Mucosa of stomach (tissue), 1 donor: ENCODE results near the gene SLIT3.
"Not testable (repeated sequence)": the region's sequence is repeated elsewhere in the genome, so short reads cannot be mapped to it uniquely, and the experiment has no call there.

Experiments used
- H3K27me3 ChIP-seq: one replicate; pipeline ENCODE4 v1.7.0; 2013; ENCODE audit warnings: mild to moderate bottlenecking, low read length; ENCODE audit not compliant: control insufficient read depth, insufficient read depth
- H3K36me3 ChIP-seq: one replicate; pipeline ENCODE4 v1.7.0; 2013; ENCODE audit warnings: low read length; ENCODE audit not compliant: control insufficient read depth, insufficient read depth
- H3K4me1 ChIP-seq: one replicate; pipeline ENCODE4 v1.7.0; 2013; ENCODE audit warnings: mild to moderate bottlenecking, low read length; ENCODE audit not compliant: control insufficient read depth, insufficient read depth
- H3K4me3 ChIP-seq: one replicate; pipeline ENCODE4 v1.7.0; 2013; ENCODE audit warnings: low read length
- H3K9ac ChIP-seq: one replicate; pipeline ENCODE4 v1.7.0; 2013; ENCODE audit warnings: mild to moderate bottlenecking, low read length, moderate library complexity
- H3K9me3 ChIP-seq: one replicate; pipeline ENCODE4 v1.7.0; 2013; ENCODE audit warnings: mild to moderate bottlenecking, low read length, moderate library complexity; ENCODE audit not compliant: control insufficient read depth
- donor health status: Pancreatic carcinoma.

SLIT3 gene

DNA sequence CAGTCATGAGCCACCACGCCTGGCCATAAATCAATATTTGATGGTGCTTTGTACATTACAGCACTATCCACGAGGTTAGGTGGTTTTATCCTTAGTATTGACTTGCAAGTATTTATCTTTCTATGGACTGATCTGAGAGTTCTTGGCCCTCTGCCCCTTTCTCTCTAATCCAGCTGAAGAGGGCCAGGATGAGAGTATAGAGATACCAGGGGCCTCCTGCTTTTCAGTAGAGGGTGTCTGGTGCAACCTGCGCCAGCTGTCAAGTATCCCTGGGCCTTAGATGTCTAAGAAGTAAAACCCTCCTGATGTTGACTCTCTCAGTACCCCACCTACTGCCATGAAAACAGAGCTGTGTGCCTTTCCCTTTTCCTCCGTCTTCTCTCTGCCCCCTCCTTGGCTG lies 153.4 kb downstream of the SLIT3 start:
- Histone ChIP-seq H3K9me3 (no peaks in the 10 kb centered on the region), H3K9ac (no peak overlapping the region), H3K4me1 (peaks cover 18% of the 10 kb centered on the region), H3K27me3 (no peaks in the 10 kb centered on the region), H3K4me3 (no peak overlapping the region), H3K36me3 (no peaks in the 10 kb centered on the region)

- Histone ChIP-seq H3K4me1 (peaks cover 9% of the 10 kb centered on the region), H3K9ac (no peak overlapping the region), H3K4me3 (no peak overlapping the region), H3K36me3 (no peaks in the 10 kb centered on the region), H3K9me3 (no peaks in the 10 kb centered on the region), H3K27me3 (no peaks in the 10 kb centered on the region)
Measured at GRCh38 chr5:169146158-169146557, 154.8 kb downstream of the SLIT3 start.

DNA sequence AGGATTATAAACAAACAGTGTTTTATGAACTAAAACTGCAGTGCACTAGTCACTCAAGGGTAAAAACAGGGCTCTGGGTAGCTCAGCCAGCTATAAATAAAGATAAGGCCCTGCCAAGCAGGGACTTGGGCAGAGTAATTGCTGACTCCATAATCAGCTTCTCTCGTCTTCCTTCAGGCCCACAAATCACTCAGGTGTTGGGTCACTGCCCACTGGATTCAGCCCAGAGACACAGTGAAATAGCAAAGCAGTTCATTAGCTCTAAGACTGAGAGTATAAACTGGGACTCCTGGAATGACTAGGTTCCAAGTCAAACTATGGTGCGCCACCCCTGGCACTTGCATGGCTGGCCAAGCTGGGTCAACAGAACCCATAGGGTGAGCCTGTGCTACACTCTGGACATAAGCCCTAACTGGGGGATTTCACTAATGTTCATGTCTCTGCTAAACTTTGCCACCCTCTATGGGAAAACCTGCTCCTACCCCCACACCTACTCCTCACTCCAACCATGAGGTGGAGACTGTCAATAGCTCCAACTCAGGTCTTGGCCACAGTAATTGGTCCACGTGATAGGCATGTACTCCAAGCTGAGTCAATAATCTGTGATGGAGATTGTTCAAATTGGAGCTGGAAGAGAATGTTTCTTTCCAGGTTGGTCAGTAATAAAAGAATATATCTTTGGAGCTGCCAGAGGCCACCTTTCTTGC lies 158.5 kb downstream of the SLIT3 start:
- Histone ChIP-seq H3K9ac (no peak overlapping the region), H3K4me3 (no peak overlapping the region), H3K4me1 (peaks cover 25% of the 10 kb centered on the region), H3K9me3 (no peaks in the 10 kb centered on the region), H3K36me3 (no peaks in the 10 kb centered on the region), H3K27me3 (no peaks in the 10 kb centered on the region)

- H3K27me3 ChIP-seq, H3K9ac ChIP-seq, H3K9me3 ChIP-seq, H3K4me3 ChIP-seq, H3K36me3 ChIP-seq: not testable (repeated sequence)
- H3K4me1 ChIP-seq: peaks cover 23% of the 10 kb centered on the region
Measured at GRCh38 chr5:169140215-169140614, 160.7 kb downstream of the SLIT3 start.

DNA sequence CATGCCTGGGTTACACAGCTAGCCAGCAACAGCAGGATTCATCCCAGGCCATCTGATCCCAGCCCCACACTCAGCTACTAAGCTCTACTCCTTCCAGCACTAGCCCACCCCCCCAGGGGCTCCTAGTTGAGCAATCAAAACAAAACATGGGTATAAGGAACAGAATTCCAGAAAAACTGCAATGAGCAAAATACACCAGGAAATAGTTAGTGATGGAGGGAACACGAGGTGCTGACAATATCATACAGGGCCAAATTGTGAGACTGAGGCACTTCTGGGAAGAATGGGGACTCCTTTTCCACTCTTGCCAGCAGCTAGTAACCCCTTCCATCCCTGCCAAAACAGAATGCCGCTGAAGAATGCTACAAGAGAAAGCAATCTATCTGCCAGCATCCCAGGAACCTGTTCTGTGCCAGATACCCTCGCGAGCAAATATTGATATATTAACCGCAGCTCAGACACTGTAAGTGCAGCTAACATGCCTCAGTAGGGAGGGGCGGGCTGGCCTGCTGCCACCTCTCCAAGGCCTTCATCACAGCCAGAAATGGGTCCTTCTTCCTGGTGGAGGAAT lies 161.4 kb downstream of the SLIT3 start:
- no peaks in the 10 kb centered on the region for H3K27me3 ChIP-seq
- H3K36me3 ChIP-seq: no peaks in the 10 kb centered on the region
- no peaks in the 10 kb centered on the region for H3K9me3 ChIP-seq
- peaks cover 23% of the 10 kb centered on the region for H3K4me1 ChIP-seq
- H3K4me3 ChIP-seq: no peak overlapping the region
- H3K9ac ChIP-seq: no peak overlapping the region

GRCh38 chr5:169133531-169133930 lies 167.4 kb downstream of the SLIT3 start:
- H3K4me1 ChIP-seq: no peaks in the 10 kb centered on the region

GRCh38 chr5:169132302-169132660 lies 168.7 kb downstream of the SLIT3 start:
- Histone ChIP-seq H3K9ac (no peak overlapping the region), H3K9me3 (no peaks in the 10 kb centered on the region), H3K36me3 (no peaks in the 10 kb centered on the region), H3K4me3 (no peak overlapping the region), H3K4me1 (no peaks in the 10 kb centered on the region), H3K27me3 (no peaks in the 10 kb centered on the region)

More at GRCh38 chr5:169133531-169133930, 167.4 kb downstream of the SLIT3 start:
- Histone ChIP-seq H3K4me3 (no peak overlapping the region), H3K27me3 (no peaks in the 10 kb centered on the region), H3K9me3 (no peaks in the 10 kb centered on the region), H3K9ac (no peak overlapping the region), H3K36me3 (no peaks in the 10 kb centered on the region)

- H3K27me3 ChIP-seq: no peaks in the 10 kb centered on the region
Measured at GRCh38 chr5:169131616-169132301, 169.2 kb downstream of the SLIT3 start.

DNA sequence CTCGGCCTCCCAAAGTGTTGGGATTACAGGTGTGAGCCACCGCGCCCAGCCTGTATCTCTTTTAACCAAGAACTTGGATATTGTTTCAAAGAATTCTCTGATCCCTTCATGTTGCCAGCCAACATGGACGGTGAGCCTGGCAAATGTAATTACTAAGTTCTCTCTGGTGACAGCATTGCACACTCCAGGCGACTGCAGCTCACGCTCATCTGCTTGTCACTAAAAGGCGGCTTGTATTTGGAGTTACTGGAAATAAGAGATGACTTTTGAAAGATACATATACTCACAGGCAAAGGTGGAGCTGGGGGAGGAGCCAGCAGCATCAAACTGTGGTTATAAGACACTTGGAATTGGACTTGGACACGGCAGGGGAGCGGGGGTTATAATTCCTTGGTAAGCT lies 172.3 kb downstream of the SLIT3 start:
- no peaks in the 10 kb centered on the region for H3K4me1 ChIP-seq
- no peaks in the 10 kb centered on the region for H3K27me3 ChIP-seq
- no peak overlapping the region for H3K9ac ChIP-seq
- no peak overlapping the region for H3K4me3 ChIP-seq
- H3K36me3 ChIP-seq: no peaks in the 10 kb centered on the region
- no peaks in the 10 kb centered on the region for H3K9me3 ChIP-seq

More at GRCh38 chr5:169131616-169132301, 169.2 kb downstream of the SLIT3 start:
- no peaks in the 10 kb centered on the region for H3K9me3 ChIP-seq
- H3K36me3 ChIP-seq: no peaks in the 10 kb centered on the region
- no peak overlapping the region for H3K9ac ChIP-seq
- no peak overlapping the region for H3K4me3 ChIP-seq
- no peaks in the 10 kb centered on the region for H3K4me1 ChIP-seq

DNA sequence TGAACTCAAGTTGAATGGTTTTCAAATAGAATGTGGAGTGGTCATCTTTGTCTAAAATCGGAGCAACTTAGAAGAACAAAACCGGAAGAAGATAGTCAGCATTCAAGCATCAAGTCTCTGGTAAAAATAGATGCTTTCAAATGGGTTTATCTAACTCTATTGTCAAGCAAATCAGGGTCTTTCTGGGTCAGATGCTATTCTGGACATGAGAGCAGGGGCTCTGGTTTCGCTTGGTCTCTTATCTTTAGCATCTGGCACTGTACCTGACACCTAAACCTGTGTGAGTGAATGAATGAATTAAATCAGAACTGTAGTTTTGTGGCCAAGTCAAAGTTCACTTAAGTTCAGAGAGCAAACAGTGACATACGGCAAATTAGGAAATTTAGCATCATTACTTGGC lies 173.5 kb downstream of the SLIT3 start:
- Histone ChIP-seq H3K4me3 (no peak overlapping the region), H3K4me1 (no peaks in the 10 kb centered on the region), H3K9ac (no peak overlapping the region), H3K36me3 (no peaks in the 10 kb centered on the region), H3K27me3 (no peaks in the 10 kb centered on the region), H3K9me3 (no peaks in the 10 kb centered on the region)

DNA sequence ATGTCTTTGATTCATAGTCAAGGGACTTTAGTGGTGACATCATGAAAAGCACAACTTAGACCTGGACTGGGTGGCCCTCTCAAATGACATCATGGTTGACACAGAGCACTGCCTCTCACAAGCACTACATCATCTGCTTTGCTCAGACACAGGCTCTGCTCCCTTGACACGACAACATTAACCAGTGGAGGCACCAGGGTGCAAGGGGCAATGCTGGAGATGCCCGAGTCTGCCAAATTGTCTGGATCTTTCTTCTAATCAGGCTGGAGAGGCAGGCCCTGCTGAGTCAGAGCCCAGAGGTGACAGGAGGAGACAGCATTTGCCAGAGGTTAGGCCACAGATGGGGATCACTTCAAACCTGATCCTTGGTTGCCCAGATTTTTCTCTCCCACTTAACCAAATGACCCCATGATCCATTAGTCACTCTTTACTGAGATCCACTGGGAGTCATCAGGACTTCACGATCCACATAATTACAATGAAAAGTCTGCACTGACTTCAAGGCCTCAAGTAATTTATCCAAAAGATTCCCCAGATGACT lies 174.4 kb downstream of the SLIT3 start:
- Histone ChIP-seq H3K27me3 (no peaks in the 10 kb centered on the region), H3K4me3 (no peak overlapping the region), H3K4me1 (no peaks in the 10 kb centered on the region), H3K36me3 (no peaks in the 10 kb centered on the region), H3K9me3 (no peaks in the 10 kb centered on the region), H3K9ac (no peak overlapping the region)

GRCh38 chr5:169125571-169125970 lies 175.4 kb downstream of the SLIT3 start:
- H3K27me3 ChIP-seq: no peaks in the 10 kb centered on the region
- no peak overlapping the region for H3K4me3 ChIP-seq
- H3K9me3 ChIP-seq: no peaks in the 10 kb centered on the region
- no peaks in the 10 kb centered on the region for H3K36me3 ChIP-seq
- no peak overlapping the region for H3K9ac ChIP-seq
- H3K4me1 ChIP-seq: no peaks in the 10 kb centered on the region
